Ramos (cell line): ENCODE results near the gene D2HGDH.
"Not testable (repeated sequence)": the region's sequence is repeated elsewhere in the genome, so short reads cannot be mapped to it uniquely, and the experiment has no call there.

Experiments used
- in situ Hi-C: fragments of 300-500 bp; cut with MboI; formaldehyde crosslinking; loops from one replicate; pipeline ENCODE4 v1.14.3; 2022; ENCODE audit warnings: low sequenced_read_pairs; ENCODE audit not compliant: unreplicated experiment

D2HGDH gene

GRCh38 chr2:241801611-241802420 is 67.4 kb downstream of the D2HGDH start:
- in situ Hi-C loops = no loop called here

GRCh38 chr2:241802421-241803318 is 68.2 kb downstream of the D2HGDH start:
- in situ Hi-C loops = no loop called here

GRCh38 chr2:241803387-241804325 is 69.2 kb downstream of the D2HGDH start:
- in situ Hi-C loops = no loop called here

GRCh38 chr2:241804326-241805229 is 70.1 kb downstream of the D2HGDH start:
- in situ Hi-C loops = no loop called here

GRCh38 chr2:241806217-241806616 is 71.8 kb downstream of the D2HGDH start:
- in situ Hi-C loops = not testable (repeated sequence)

GRCh38 chr2:241808051-241808720 is 73.8 kb downstream of the D2HGDH start:
- in situ Hi-C loops = no loop called here

GRCh38 chr2:241808721-241809382 is 74.4 kb downstream of the D2HGDH start, which contains the start of gene NEU4:
Gene NEU4, plus strand, starts transcription at chr2:241809193. Its CDS starts 5,292 bp downstream, at chr2:241814485.
- in situ Hi-C loops = no loop called here

- in situ Hi-C loops = no loop called here
Observed at GRCh38 chr2:241809383-241810306, 75.2 kb downstream of the D2HGDH start.

- in situ Hi-C loops = no loop called here
Observed at GRCh38 chr2:241810307-241811200, 76.1 kb downstream of the D2HGDH start.

- in situ Hi-C loops = no loop called here
Observed at GRCh38 chr2:241811201-241811951, 76.9 kb downstream of the D2HGDH start.

GRCh38 chr2:241811952-241812729 is 77.7 kb downstream of the D2HGDH start:
- in situ Hi-C loops = no loop called here

GRCh38 chr2:241812730-241813643 is 78.6 kb downstream of the D2HGDH start:
- in situ Hi-C loops = no loop called here

- in situ Hi-C loops = no loop called here
Observed at GRCh38 chr2:241813644-241814392, 79.4 kb downstream of the D2HGDH start.
